Chondrocyte (in vitro differentiated cells): ENCODE results near the gene CMIP. TPM values are rescaled to one million over a fixed set of nuclear protein-coding genes. Genes with fewer than 3 reads are reported as not detected.

ENCODE experiments used
- DNase-seq: peaks from one replicate; pipeline ENCODE4 v3.0.0; 2021; ENCODE audit warnings: mixed read lengths, low spot score
- H3K27ac Mint-ChIP-seq: one replicate; pipeline ENCODE4 v1.8.0; 2021; ENCODE audit warnings: mild to moderate bottlenecking, moderate library complexity, mixed read lengths; ENCODE audit not compliant: unreplicated experiment
- H3K27me3 Mint-ChIP-seq: 2 replicates; pipeline ENCODE4 v1.8.0; 2021; ENCODE audit warnings: low read depth, mixed read lengths
- H3K36me3 Mint-ChIP-seq: 2 replicates; pipeline ENCODE4 v1.8.0; 2021; ENCODE audit warnings: low read depth, mixed read lengths
- H3K4me1 Mint-ChIP-seq: 2 replicates; pipeline ENCODE4 v1.8.0; 2021; ENCODE audit warnings: low read depth, mild to moderate bottlenecking, mixed read lengths
- H3K4me3 Mint-ChIP-seq: one replicate; pipeline ENCODE4 v1.8.0; 2021; ENCODE audit warnings: mild to moderate bottlenecking, moderate library complexity, mixed read lengths; ENCODE audit not compliant: unreplicated experiment
- H3K9me3 Mint-ChIP-seq: 2 replicates; pipeline ENCODE4 v1.8.0; 2021; ENCODE audit warnings: low read depth, mixed read lengths
- total RNA-seq: library from RNA; stranded (reverse); gene quantifications from 3 replicates; pipeline ENCODE4 v1.2.1, GENCODE V29; 2021
- TF ChIP-seq, protein P1 (sequence below): fragments of 200-600 bp; sonication (generic); IDR thresholded peaks from 2 replicates; pipeline ENCODE4 v1.5.0; 2021; ENCODE audit warnings: antibody characterized with exemption, mild to moderate bottlenecking, moderate library complexity

The CMIP gene
- total RNA-seq, 1 donor from 2014 or later, result 62.9 TPM

DNA sequence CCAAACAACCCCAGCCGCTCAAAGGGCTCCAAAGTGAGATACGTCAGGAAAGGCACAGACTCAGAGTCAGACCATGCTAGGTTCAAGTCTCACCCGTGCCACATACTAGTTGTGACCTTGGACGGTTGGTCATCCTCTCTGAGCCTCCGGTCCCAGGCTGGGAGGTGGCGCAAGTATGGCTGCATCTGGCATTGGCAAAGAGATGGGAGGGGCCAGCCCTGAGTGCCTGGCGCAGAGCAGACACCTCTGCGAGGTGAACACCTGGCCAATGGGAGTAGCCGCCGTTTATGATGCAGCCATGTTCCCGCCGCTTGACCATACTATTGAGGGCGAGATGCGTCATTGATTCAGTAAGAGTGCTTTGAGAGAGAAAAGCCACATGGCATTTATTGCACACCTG is 236.7 kb downstream of the CMIP start:
- no peaks in the 10 kb centered on the region for H3K9me3 Mint-ChIP-seq
- no peak overlapping the region for H3K4me3 Mint-ChIP-seq
- peaks cover 11% of the 10 kb centered on the region for H3K36me3 Mint-ChIP-seq
- H3K4me1 Mint-ChIP-seq, result no peaks in the 10 kb centered on the region
- no peak overlapping the region for H3K27ac Mint-ChIP-seq
- TF ChIP-seq, protein P1, sequence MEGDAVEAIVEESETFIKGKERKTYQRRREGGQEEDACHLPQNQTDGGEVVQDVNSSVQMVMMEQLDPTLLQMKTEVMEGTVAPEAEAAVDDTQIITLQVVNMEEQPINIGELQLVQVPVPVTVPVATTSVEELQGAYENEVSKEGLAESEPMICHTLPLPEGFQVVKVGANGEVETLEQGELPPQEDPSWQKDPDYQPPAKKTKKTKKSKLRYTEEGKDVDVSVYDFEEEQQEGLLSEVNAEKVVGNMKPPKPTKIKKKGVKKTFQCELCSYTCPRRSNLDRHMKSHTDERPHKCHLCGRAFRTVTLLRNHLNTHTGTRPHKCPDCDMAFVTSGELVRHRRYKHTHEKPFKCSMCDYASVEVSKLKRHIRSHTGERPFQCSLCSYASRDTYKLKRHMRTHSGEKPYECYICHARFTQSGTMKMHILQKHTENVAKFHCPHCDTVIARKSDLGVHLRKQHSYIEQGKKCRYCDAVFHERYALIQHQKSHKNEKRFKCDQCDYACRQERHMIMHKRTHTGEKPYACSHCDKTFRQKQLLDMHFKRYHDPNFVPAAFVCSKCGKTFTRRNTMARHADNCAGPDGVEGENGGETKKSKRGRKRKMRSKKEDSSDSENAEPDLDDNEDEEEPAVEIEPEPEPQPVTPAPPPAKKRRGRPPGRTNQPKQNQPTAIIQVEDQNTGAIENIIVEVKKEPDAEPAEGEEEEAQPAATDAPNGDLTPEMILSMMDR, result no peak
- DNase-seq, result no peak
- no peaks in the 10 kb centered on the region for H3K27me3 Mint-ChIP-seq

DNA sequence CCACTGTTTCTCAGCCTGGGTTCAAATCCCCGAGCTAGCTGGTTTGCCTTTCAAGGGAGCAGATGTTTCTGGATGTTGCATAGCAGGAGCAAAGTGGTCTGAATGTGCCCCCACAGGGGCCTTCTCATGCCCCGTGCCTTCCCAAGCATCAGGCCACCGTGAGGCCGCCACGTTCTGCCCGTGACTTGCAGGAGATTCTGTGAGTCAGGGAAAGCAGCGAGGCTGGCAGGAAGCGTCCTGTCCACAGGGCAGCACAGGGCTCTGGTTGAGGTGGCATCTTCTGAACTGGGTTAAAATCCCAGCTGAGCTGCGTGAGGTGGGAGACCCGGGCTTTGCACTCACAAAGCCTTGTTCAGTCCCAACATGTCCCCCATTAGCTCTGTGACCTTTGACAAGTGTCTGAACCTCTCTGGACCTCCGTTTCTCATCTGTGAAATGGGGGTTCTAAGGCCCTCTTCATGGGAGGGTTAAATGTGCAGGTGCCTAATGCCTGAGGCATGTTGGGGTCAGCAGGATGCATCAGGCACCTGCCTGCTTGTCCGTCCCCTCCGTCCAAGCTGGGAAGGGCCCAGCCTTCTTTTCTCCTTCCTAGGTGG is 239.7 kb downstream of the CMIP start:
- TF ChIP-seq, protein P1, result no peak
- no peak overlapping the region for H3K27ac Mint-ChIP-seq

DNA sequence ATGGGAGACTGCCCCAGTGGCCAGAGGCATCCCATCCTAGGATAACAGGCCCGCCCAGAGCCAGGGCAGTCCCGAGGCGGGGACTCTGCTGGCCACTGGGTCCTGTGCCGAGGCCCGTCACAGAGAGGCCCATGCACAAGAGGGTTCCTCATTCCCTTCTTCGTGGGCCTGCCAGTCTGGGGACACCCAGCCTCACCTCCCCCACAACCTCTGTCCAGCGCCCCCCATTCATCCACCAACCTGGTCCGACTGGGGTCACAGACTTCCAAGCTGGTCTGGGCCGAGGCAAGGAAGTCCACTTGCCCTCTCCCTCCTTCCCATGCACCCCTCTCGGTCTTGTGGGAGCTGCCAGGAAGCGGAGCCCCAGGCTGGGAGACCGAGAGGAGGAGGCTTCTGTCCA is 240.3 kb downstream of the CMIP start:
- peaks cover 2% of the 10 kb centered on the region for H3K36me3 Mint-ChIP-seq
- H3K27ac Mint-ChIP-seq, result no peak overlapping the region
- no peaks in the 10 kb centered on the region for H3K9me3 Mint-ChIP-seq
- no peak overlapping the region for H3K4me3 Mint-ChIP-seq
- no peaks in the 10 kb centered on the region for H3K27me3 Mint-ChIP-seq
- no peaks in the 10 kb centered on the region for H3K4me1 Mint-ChIP-seq
- DNase-seq, result no peak
- TF ChIP-seq, protein P1, result no peak

More for the DNA sequence above, 239.7 kb downstream of the CMIP start:
- Mint-ChIP-seq H3K27me3 (no peaks in the 10 kb centered on the region), H3K36me3 (peaks cover 2% of the 10 kb centered on the region), H3K4me1 (no peaks in the 10 kb centered on the region), H3K4me3 (no peak overlapping the region), H3K9me3 (no peaks in the 10 kb centered on the region)
- no peak for DNase-seq

DNA sequence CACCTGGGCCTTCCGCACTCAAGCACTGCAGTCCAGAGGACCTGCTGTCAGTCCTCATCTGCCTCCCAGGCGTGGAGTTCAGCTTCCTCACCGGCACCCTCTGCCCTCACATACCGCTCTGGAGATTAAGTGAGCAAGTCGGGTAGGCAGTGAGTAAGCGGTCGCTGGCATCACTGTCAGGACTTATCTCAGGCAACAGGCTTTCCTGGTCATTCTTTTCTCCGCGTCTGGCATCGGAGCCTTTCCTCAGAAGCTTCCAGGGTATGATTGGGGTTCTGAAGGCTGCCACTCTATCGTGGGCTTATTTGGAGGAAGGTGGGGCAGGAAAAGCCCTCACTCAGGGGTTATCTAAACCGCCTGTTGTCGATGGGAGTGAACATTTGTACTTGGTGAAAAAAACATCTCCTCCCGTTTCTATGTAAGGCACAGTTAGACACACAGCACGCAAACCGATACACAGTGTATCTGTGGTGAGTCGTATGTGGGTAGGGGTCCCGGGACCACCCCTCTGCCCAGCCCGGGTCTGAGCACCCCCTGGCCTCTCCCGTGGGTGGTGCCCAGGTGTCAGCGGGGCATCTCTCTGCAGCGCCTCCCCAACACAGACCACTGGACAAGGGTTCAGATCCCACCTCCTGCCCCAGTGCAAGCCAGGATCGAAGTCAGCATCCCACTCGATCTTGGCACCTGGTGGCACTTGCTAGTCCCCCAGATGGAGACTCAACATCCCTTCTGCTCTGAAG is 242.0 kb downstream of the CMIP start:
- no peaks in the 10 kb centered on the region for H3K27me3 Mint-ChIP-seq
- no peak for DNase-seq
- no peak overlapping the region for H3K4me3 Mint-ChIP-seq
- H3K36me3 Mint-ChIP-seq, result no peaks in the 10 kb centered on the region
- no peaks in the 10 kb centered on the region for H3K4me1 Mint-ChIP-seq
- H3K9me3 Mint-ChIP-seq, result no peaks in the 10 kb centered on the region
- TF ChIP-seq, protein P1, result no peak
- no peak overlapping the region for H3K27ac Mint-ChIP-seq

DNA sequence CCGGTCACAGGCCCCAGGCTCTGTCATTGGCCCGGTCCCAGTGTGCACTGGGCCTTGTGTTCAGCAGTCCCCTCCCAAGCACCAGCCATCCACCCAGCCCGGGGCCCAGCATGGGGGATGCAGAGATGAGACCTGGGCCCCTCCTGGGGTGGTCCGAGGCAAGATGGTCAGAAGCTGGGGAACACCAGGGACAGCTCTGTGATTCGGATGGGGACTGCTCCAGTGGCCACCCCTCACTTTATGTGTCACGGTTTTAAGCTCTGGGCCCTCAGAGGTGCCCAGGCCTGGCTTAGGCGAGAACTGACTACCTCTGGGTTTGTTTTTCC is 242.5 kb downstream of the CMIP start:
- Mint-ChIP-seq H3K9me3 (no peaks in the 10 kb centered on the region), H3K27me3 (no peaks in the 10 kb centered on the region), H3K36me3 (peaks cover 1% of the 10 kb centered on the region), H3K4me3 (no peak overlapping the region), H3K4me1 (peaks cover 5% of the 10 kb centered on the region), H3K27ac (no peak overlapping the region)
- TF ChIP-seq, protein P1, result no peak
- DNase-seq, result no peak
